Measurements from ENCODE around the gene SMDT1.
A peak's percentile ranks its signal among the peaks of the same experiment; 100 is the strongest.

- peak; percentile 100 for TF ChIP-seq CTCF (IDR thresholded peaks at IDR 0.05; ENCODE audit: poor library complexity, severe bottlenecking)
- no peak for TF ChIP-seq EZH2 (IDR thresholded peaks at IDR 0.05; ENCODE audit: borderline replicate concordance, insufficient read depth, low read length, poor library complexity, severe bottlenecking)
- peak; percentile 92 for TF ChIP-seq MXI1 (conservative IDR thresholded peaks at IDR 0.05; ENCODE audit: poor library complexity, severe bottlenecking)
- TF ChIP-seq POLR2AphosphoS5 (IDR thresholded peaks at IDR 0.05): peak; percentile 98
- peak; percentile 49 for TF ChIP-seq EP300 (conservative IDR thresholded peaks at IDR 0.05; ENCODE audit: poor library complexity, severe bottlenecking)
- TF ChIP-seq REST (IDR thresholded peaks at IDR 0.05; ENCODE audit: borderline replicate concordance): peak; percentile 87
Observed at GRCh38 chr22:42090596-42091454, 11.3 kb downstream of the SMDT1 start, which contains the start of gene NDUFA6.
